ENCODE results near the gene GET4.

DNA sequence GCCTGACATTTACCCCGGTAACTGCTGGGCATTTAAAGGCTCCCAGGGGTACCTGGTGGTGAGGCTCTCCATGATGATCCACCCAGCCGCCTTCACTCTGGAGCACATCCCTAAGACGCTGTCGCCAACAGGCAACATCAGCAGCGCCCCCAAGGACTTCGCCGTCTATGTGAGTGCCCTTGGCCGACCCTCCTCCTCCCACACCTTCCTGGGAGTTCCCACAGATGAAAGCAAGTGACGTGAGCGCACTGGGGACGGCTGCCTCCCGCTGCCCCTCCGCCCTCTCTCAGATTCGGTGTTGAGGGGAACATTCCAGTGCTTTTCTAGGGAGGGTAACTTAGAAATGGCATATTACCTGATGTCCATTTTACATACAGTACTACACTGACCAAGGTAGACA is 7.0 kb upstream of the GET4 start:
- TF ChIP-seq TGIF2 (CRISPR knock-in tag; IDR thresholded peaks at IDR 0.05) (no peak), EZH2 (conservative IDR thresholded peaks at IDR 0.05; ENCODE audit: low read depth, low read length) (no peak), POLR2A (IDR thresholded peaks at IDR 0.05; ENCODE audit: insufficient read depth in 1 of 2, low read depth in 2 of 2, low read length in 2 of 2) (no peak), RAD21 (CRISPR knock-in tag; IDR thresholded peaks at IDR 0.05) (no peak), ZNF703 (CRISPR knock-in tag; IDR thresholded peaks at IDR 0.05; ENCODE audit: borderline replicate concordance) (no peak), HNRNPUL1 (IDR thresholded peaks at IDR 0.05; ENCODE audit: low read depth, low read length) (no peak), HDAC2 (CRISPR knock-in tag; IDR thresholded peaks at IDR 0.05) (no peak), STAG1 (CRISPR knock-in tag; IDR thresholded peaks at IDR 0.05) (no peak)
- TF ChIP-seq, protein P1, sequence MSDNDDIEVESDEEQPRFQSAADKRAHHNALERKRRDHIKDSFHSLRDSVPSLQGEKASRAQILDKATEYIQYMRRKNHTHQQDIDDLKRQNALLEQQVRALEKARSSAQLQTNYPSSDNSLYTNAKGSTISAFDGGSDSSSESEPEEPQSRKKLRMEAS (IDR thresholded peaks at IDR 0.05): no peak

All from HepG2 (cell line).